Measurements from ENCODE around the gene POLDIP2. TPM values are rescaled to one million over a fixed set of nuclear protein-coding genes. Genes with fewer than 3 reads are reported as not detected.

POLDIP2 gene
- total RNA-seq, 2 donors from 2014 or later, result 69.0 to 72.1 TPM

DNA sequence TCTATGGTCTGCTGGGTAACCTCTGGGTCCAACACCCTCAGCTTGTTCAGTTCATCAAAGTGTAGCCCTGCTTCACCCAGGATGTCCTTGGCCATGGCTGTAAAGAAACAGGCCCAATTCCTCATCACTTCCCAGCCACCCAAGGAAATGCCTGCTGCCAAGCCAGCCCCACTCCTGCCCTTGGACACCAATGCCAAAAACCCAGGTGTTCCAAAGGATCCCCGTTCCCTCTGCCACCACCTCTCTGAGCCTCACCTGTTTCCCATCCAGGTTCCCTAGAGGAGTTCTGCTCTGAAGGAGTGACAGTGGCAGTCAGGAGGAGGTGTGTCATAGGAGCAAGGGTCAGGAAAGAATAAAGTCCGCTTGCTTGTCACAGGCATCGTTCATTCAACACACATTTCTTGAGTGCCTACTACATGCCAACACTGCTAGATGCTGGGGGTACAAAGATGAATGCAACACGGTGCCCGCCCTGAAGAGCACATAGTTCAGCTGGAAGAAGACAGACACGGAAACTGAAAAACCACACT lies 25.4 kb downstream of the POLDIP2 start:
- no peak overlapping the region for H3K4me3 ChIP-seq (ENCODE audit: low read length)
- H3K9me3 ChIP-seq (ENCODE audit: control insufficient read depth, low read length), result no peaks in the 10 kb centered on the region
- H3K27ac Mint-ChIP-seq, result no peak overlapping the region
- no peak overlapping the region for H3K9ac ChIP-seq (ENCODE audit: extremely low read depth, low read length, poor library complexity, severe bottlenecking)
- peaks cover 24% of the 10 kb centered on the region for H3K36me3 Mint-ChIP-seq (ENCODE audit: low read depth)
- no peak overlapping the region for H3K4me3 Mint-ChIP-seq
- peak; percentile 49 for DNase-seq
- H3K4me1 ChIP-seq (ENCODE audit: control insufficient read depth, insufficient read depth, low read length), result peaks cover 7% of the 10 kb centered on the region
- WGBS, 2 experiments (ENCODE audit: insufficient coverage in 1 of 2, insufficient read length in 1 of 2), result 90 to 91% methylated on average over 6 of the region's 6 CpGs
- H3K4me1 Mint-ChIP-seq, result peaks cover 18% of the 10 kb centered on the region
- H3K27me3 ChIP-seq (ENCODE audit: control insufficient read depth, insufficient read depth, low read length, poor library complexity, severe bottlenecking), result no peaks in the 10 kb centered on the region
- no peaks in the 10 kb centered on the region for H3K9me3 Mint-ChIP-seq
- H3K36me3 ChIP-seq (ENCODE audit: control insufficient read depth, insufficient read depth, low read length), result peaks cover 26% of the 10 kb centered on the region
- TF ChIP-seq, protein P1, sequence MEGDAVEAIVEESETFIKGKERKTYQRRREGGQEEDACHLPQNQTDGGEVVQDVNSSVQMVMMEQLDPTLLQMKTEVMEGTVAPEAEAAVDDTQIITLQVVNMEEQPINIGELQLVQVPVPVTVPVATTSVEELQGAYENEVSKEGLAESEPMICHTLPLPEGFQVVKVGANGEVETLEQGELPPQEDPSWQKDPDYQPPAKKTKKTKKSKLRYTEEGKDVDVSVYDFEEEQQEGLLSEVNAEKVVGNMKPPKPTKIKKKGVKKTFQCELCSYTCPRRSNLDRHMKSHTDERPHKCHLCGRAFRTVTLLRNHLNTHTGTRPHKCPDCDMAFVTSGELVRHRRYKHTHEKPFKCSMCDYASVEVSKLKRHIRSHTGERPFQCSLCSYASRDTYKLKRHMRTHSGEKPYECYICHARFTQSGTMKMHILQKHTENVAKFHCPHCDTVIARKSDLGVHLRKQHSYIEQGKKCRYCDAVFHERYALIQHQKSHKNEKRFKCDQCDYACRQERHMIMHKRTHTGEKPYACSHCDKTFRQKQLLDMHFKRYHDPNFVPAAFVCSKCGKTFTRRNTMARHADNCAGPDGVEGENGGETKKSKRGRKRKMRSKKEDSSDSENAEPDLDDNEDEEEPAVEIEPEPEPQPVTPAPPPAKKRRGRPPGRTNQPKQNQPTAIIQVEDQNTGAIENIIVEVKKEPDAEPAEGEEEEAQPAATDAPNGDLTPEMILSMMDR (conservative IDR thresholded peaks at IDR 0.05), result no peak
- no peak overlapping the region for H3K27ac ChIP-seq (ENCODE audit: low read depth, low read length)
- peaks cover 1% of the 10 kb centered on the region for H3K27me3 Mint-ChIP-seq (ENCODE audit: insufficient read depth)

DNA sequence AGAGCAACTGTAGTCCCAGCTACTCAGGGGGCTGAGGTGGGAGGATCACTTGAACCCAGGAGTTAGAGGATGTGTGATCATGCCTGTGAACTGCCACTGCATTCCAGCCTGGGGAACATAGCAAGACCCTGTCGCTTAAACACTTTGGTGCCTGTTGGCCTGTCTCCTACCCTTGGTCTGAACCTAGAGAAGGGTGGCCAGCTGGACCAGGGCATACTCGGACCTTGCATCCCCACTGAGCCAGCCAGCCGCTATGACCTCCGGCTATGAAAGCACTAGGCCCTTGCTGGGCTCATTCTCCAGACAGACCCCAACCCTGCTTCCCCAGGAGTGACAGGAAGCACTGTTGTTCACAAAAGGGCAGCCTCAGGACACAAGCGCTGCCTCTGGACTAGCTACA lies 26.7 kb downstream of the POLDIP2 start:
- WGBS, 2 experiments (ENCODE audit: insufficient coverage in 1 of 2, insufficient read length in 1 of 2), result 94% methylated on average over 3 to 5 of the region's 5 CpGs
- Histone ChIP-seq H3K4me1 (ENCODE audit: control insufficient read depth, insufficient read depth, low read length) (peaks cover 10% of the 10 kb centered on the region), H3K27ac (ENCODE audit: low read depth, low read length) (no peak overlapping the region), H3K27me3 (ENCODE audit: control insufficient read depth, insufficient read depth, low read length, poor library complexity, severe bottlenecking) (no peaks in the 10 kb centered on the region), H3K4me3 (ENCODE audit: low read length) (no peak overlapping the region), H3K9me3 (ENCODE audit: control insufficient read depth, low read length) (no peaks in the 10 kb centered on the region), H3K9ac (ENCODE audit: extremely low read depth, low read length, poor library complexity, severe bottlenecking) (no peak overlapping the region), H3K36me3 (ENCODE audit: control insufficient read depth, insufficient read depth, low read length) (peaks cover 39% of the 10 kb centered on the region)
- Mint-ChIP-seq H3K4me1 (peaks cover 14% of the 10 kb centered on the region), H3K36me3 (ENCODE audit: low read depth) (peaks cover 37% of the 10 kb centered on the region), H3K27me3 (ENCODE audit: insufficient read depth) (no peaks in the 10 kb centered on the region), H3K4me3 (no peak overlapping the region), H3K27ac (no peak overlapping the region), H3K9me3 (no peaks in the 10 kb centered on the region)
- DNase-seq, result no peak
- TF ChIP-seq, protein P1 (conservative IDR thresholded peaks at IDR 0.05), result no peak

DNA sequence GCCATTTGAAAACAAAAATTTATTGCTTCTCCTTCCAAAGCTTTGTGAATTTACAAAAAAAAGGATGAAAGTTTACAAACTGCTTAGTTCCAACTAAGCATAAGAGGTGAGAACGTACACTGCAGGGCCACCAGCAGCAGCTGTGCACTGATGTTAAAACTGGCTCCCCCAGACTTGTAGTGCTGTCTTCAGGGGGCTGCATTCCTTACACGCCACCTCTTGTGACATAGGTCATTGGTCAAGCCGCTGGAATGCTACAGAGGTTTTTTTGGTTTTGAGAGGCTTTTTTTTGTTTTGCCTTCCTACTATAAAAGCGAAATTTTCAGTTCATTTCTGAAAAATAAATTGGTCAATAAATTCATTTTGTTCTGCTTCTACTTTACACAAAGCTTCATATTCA lies 29.0 kb downstream of the POLDIP2 start:
- Mint-ChIP-seq H3K9me3 (no peaks in the 10 kb centered on the region), H3K27me3 (ENCODE audit: insufficient read depth) (no peaks in the 10 kb centered on the region), H3K4me3 (no peak overlapping the region), H3K27ac (peak overlapping the region; percentile 5), H3K4me1 (peaks cover 18% of the 10 kb centered on the region), H3K36me3 (ENCODE audit: low read depth) (peaks cover 41% of the 10 kb centered on the region)
- Histone ChIP-seq H3K9ac (ENCODE audit: extremely low read depth, low read length, poor library complexity, severe bottlenecking) (no peak overlapping the region), H3K4me3 (ENCODE audit: low read length) (no peak overlapping the region), H3K27ac (ENCODE audit: low read depth, low read length) (no peak overlapping the region), H3K9me3 (ENCODE audit: control insufficient read depth, low read length) (no peaks in the 10 kb centered on the region), H3K27me3 (ENCODE audit: control insufficient read depth, insufficient read depth, low read length, poor library complexity, severe bottlenecking) (no peaks in the 10 kb centered on the region), H3K36me3 (ENCODE audit: control insufficient read depth, insufficient read depth, low read length) (peaks cover 44% of the 10 kb centered on the region), H3K4me1 (ENCODE audit: control insufficient read depth, insufficient read depth, low read length) (peaks cover 16% of the 10 kb centered on the region)
- peak; percentile 20 for DNase-seq
- TF ChIP-seq, protein P1 (conservative IDR thresholded peaks at IDR 0.05), result no peak
- WGBS, 2 experiments (ENCODE audit: insufficient coverage in 1 of 2, insufficient read length in 1 of 2), result 74 to 87% methylated on average over 3 to 4 of the region's 4 CpGs
